HEK293 (cell line): ENCODE results near the gene NKD1.

Experiments used
- CTCF ChIA-PET: fragments of 350-600 bp; formaldehyde crosslinking; extraction: SDS; loops from one replicate; lab custom pipeline; 2021; ENCODE audit warnings: antibody characterized with exemption; lab: Yijun Ruan, JAX
- POLR2A ChIA-PET: fragments of 300-600 bp; formaldehyde crosslinking; extraction: SDS; loops from one replicate; lab custom pipeline; 2020; ENCODE audit warnings: antibody characterized with exemption, inconsistent platforms; lab: Yijun Ruan, JAX
- H3K27ac ChIP-seq: fragments of 200-500 bp; sonication (Bioruptor generic); 2 replicates; pipeline ENCODE4 v1.5.1; 2014; ENCODE audit warnings: low read depth, low read length, control low read depth, inconsistent platforms; ENCODE audit errors: extremely low read depth
- H3K36me3 ChIP-seq, 2 experiments: fragments of 200-500 bp in 1 of 2; sonication (Bioruptor generic) in 1 of 2; 1 replicate in 1 of 2; 2 replicates in 1 of 2; pipeline ENCODE4 v1.5.1; 2014 to 2017; ENCODE audit warnings: inconsistent platforms in 2 of 2, low read length in 2 of 2; ENCODE audit not compliant: control insufficient read depth in 2 of 2, insufficient read depth in 1 of 2
- H3K4me1 ChIP-seq: fragments of 200-500 bp; sonication (Bioruptor generic); 2 replicates; pipeline ENCODE4 v1.5.1; 2014; ENCODE audit warnings: mild to moderate bottlenecking, low read length, inconsistent platforms; ENCODE audit not compliant: control insufficient read depth, insufficient read depth
- H3K4me3 ChIP-seq: 2 replicates; pipeline ENCODE4 v1.5.1; 2011; ENCODE audit warnings: low read depth, mild to moderate bottlenecking, control low read depth, low read length, moderate library complexity
- H3K9me3 ChIP-seq: fragments of 200-500 bp; sonication (Bioruptor generic); 2 replicates; pipeline ENCODE4 v1.5.1; 2014; ENCODE audit warnings: low read depth, low read length, inconsistent platforms; ENCODE audit not compliant: control insufficient read depth, insufficient read depth
- WT1 ChIP-seq: fragments of 450-650 bp; formaldehyde crosslinking; IDR thresholded peaks from 2 replicates; pipeline ENCODE4 v1.5.1; 2016; ENCODE audit warnings: missing biosample characterization, missing genetic modification characterization
- ZNF140 ChIP-seq: fragments of 450-650 bp; formaldehyde crosslinking; IDR thresholded peaks from 2 replicates; pipeline ENCODE4 v1.5.1; 2016; ENCODE audit warnings: missing biosample characterization, missing genetic modification characterization
- ZNF2 ChIP-seq: fragments of 450-650 bp; formaldehyde crosslinking; IDR thresholded peaks from 2 replicates; pipeline ENCODE4 v1.5.1; 2016; ENCODE audit warnings: missing biosample characterization, missing genetic modification characterization
- ZNF23 ChIP-seq: fragments of 450-650 bp; formaldehyde crosslinking; IDR thresholded peaks from 2 replicates; pipeline ENCODE4 v1.5.1; 2016; ENCODE audit warnings: missing biosample characterization, missing genetic modification characterization, borderline replicate concordance
- ZNF449 ChIP-seq: fragments of 450-650 bp; formaldehyde crosslinking; IDR thresholded peaks from 2 replicates; pipeline ENCODE4 v1.5.1; 2017; ENCODE audit warnings: missing biosample characterization, mild to moderate bottlenecking, missing genetic modification characterization, moderate library complexity
- ZNF629 ChIP-seq: fragments of 450-650 bp; formaldehyde crosslinking; IDR thresholded peaks from 2 replicates; pipeline ENCODE4 v1.5.1; 2017; ENCODE audit warnings: missing biosample characterization, missing genetic modification characterization
- ZNF692 ChIP-seq: fragments of 450-650 bp; formaldehyde crosslinking; IDR thresholded peaks from 2 replicates; pipeline ENCODE4 v1.5.1; 2016; ENCODE audit warnings: missing biosample characterization, missing genetic modification characterization
- ZNF707 ChIP-seq: fragments of 450-650 bp; formaldehyde crosslinking; IDR thresholded peaks from 2 replicates; pipeline ENCODE4 v1.5.1; 2016; ENCODE audit warnings: missing biosample characterization, missing genetic modification characterization
- ZNF785 ChIP-seq: fragments of 450-650 bp; formaldehyde crosslinking; IDR thresholded peaks from 2 replicates; pipeline ENCODE4 v1.5.1; 2016; ENCODE audit warnings: missing biosample characterization, missing genetic modification characterization
- TF ChIP-seq, protein P1 (sequence below): fragments of 450-650 bp; formaldehyde crosslinking; IDR thresholded peaks from 2 replicates; pipeline ENCODE4 v1.5.1; 2016; ENCODE audit warnings: missing biosample characterization, missing genetic modification characterization, borderline replicate concordance

Gene NKD1

GRCh38 chr16:50634947-50635346 lies 86.8 kb downstream of the NKD1 start:
- H3K36me3 ChIP-seq = no peaks in the 10 kb centered on the region
- no peak for TF ChIP-seq WT1 (tag by site-specific recombination)
- TF ChIP-seq ZNF140 = no peak
- TF ChIP-seq, protein P1, sequence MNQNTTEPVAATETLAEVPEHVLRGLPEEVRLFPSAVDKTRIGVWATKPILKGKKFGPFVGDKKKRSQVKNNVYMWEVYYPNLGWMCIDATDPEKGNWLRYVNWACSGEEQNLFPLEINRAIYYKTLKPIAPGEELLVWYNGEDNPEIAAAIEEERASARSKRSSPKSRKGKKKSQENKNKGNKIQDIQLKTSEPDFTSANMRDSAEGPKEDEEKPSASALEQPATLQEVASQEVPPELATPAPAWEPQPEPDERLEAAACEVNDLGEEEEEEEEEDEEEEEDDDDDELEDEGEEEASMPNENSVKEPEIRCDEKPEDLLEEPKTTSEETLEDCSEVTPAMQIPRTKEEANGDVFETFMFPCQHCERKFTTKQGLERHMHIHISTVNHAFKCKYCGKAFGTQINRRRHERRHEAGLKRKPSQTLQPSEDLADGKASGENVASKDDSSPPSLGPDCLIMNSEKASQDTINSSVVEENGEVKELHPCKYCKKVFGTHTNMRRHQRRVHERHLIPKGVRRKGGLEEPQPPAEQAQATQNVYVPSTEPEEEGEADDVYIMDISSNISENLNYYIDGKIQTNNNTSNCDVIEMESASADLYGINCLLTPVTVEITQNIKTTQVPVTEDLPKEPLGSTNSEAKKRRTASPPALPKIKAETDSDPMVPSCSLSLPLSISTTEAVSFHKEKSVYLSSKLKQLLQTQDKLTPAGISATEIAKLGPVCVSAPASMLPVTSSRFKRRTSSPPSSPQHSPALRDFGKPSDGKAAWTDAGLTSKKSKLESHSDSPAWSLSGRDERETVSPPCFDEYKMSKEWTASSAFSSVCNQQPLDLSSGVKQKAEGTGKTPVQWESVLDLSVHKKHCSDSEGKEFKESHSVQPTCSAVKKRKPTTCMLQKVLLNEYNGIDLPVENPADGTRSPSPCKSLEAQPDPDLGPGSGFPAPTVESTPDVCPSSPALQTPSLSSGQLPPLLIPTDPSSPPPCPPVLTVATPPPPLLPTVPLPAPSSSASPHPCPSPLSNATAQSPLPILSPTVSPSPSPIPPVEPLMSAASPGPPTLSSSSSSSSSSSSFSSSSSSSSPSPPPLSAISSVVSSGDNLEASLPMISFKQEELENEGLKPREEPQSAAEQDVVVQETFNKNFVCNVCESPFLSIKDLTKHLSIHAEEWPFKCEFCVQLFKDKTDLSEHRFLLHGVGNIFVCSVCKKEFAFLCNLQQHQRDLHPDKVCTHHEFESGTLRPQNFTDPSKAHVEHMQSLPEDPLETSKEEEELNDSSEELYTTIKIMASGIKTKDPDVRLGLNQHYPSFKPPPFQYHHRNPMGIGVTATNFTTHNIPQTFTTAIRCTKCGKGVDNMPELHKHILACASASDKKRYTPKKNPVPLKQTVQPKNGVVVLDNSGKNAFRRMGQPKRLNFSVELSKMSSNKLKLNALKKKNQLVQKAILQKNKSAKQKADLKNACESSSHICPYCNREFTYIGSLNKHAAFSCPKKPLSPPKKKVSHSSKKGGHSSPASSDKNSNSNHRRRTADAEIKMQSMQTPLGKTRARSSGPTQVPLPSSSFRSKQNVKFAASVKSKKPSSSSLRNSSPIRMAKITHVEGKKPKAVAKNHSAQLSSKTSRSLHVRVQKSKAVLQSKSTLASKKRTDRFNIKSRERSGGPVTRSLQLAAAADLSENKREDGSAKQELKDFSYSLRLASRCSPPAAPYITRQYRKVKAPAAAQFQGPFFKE (tag by site-specific recombination) = no peak
- no peak for TF ChIP-seq ZNF785 (tag by site-specific recombination)
- no peak for TF ChIP-seq ZNF707
- ChIA-PET POLR2A (no interaction called here), CTCF (interaction anchor here (0.6 kb wide), 1 partner anchor 20 kb away, joined by 3 read pairs; no protein-coding TSS in a partner anchor)
- H3K9me3 ChIP-seq = no peaks in the 10 kb centered on the region
- H3K4me1 ChIP-seq = no peaks in the 10 kb centered on the region
- no peak overlapping the region for H3K4me3 ChIP-seq
- H3K27ac ChIP-seq = no peak overlapping the region

DNA sequence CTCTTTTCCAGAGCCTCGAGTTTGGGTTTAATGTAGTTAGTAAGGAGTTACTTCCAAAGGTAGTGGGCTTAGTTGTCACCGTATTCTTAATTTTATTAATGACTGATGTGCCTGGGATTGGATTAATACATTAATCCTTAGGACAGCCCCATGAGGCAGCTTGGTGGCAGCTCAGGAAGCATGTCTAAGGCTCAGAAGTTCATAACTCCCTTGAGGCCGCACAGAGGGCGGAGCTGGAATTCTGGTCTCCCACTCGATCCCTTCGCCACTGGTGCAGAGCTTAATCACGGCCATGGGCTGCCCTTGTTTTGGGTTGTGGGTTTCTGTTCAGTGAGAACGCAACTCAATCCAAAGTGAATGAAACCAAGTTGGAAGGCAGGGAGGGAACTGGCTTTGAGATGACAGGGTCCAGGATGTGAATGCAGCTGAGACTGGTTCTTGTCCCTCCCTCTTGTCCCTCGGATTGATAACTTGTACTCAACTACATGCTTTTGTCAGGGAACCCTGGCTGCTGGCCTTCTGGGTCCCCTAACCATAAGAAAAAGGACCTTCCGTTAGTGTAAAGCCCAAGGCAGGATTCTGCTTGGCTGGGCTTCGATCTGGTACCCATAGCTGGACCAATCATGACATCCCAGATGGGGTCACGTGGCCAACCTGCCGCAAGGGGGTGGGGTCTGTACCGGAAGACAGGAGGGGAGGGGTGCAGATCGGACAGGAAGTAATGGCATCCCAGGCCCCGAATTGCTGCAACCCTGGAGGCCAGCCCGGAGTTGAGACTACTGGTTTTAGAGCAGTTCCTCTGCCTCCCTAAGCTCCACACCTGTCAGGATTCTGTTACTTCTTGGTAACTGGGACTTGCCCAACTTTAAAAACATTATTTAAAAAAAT lies 87.6 kb downstream of the NKD1 start:
- TF ChIP-seq ZNF2 (tag by site-specific recombination) = no peak
- TF ChIP-seq ZNF449 = peak; percentile 94
- TF ChIP-seq ZNF692 (tag by site-specific recombination) = no peak
- POLR2A ChIA-PET = no interaction called here
- H3K9me3 ChIP-seq = no peaks in the 10 kb centered on the region
- CTCF ChIA-PET = interaction anchor here (0.6 kb wide), 3 partner anchors 21 to 714 kb away, joined by 3 read pairs; no protein-coding TSS in a partner anchor
- H3K4me3 ChIP-seq = no peak overlapping the region
- H3K4me1 ChIP-seq = no peaks in the 10 kb centered on the region
- no peaks in the 10 kb centered on the region for H3K36me3 ChIP-seq
- no peak overlapping the region for H3K27ac ChIP-seq

GRCh38 chr16:50636753-50637374 lies 88.7 kb downstream of the NKD1 start:
- Histone ChIP-seq H3K27ac (no peak overlapping the region), H3K4me1 (no peaks in the 10 kb centered on the region), H3K36me3 (no peaks in the 10 kb centered on the region), H3K9me3 (no peaks in the 10 kb centered on the region), H3K4me3 (no peak overlapping the region)
- CTCF ChIA-PET = no interaction called here
- no peak for TF ChIP-seq ZNF23 (tag by site-specific recombination)
- no peak for TF ChIP-seq ZNF140
- TF ChIP-seq ZNF629 (tag by site-specific recombination) = no peak
- POLR2A ChIA-PET = no interaction called here
